Measurements from ENCODE around the gene HSD17B11. TPM values are rescaled to one million over a fixed set of nuclear protein-coding genes. Genes with fewer than 3 reads are reported as not detected.
"Not testable (repeated sequence)": the region's sequence is repeated elsewhere in the genome, so short reads cannot be mapped to it uniquely, and the experiment has no call there.

Gene HSD17B11
- total and polyA plus RNA-seq, 2 donors from 2014 or later, result 39.5 to 48.1 TPM

DNA sequence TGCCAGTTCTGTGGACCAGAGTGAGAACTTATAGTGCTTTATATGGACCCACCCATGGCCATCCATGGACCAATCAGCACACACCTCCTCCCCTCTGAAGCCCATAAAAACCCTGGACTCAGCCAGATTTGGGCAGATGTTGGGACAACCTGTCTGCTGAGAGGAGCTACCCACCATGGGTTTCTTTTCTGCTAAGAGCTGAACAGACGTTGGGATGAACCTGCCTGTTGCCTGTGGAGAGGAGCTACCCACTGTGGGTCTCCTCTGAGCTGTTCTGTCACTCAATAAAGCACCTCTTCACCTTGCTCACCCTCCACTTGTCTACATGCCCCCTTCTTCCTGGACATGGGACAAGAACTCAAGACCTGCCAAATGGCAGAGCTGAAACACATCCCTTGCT is 9.0 kb upstream of the HSD17B11 start:
- Histone ChIP-seq H3K36me3 (ENCODE audit: control insufficient read depth in 2 of 3, insufficient read depth in 3 of 3, low read length in 3 of 3) (no peaks in the 10 kb centered on the region), H3K27ac (ENCODE audit: low read depth in 2 of 2, low read length in 2 of 2) (no peak overlapping the region), H3K27me3 (ENCODE audit: control insufficient read depth, insufficient read depth, low read length) (no peaks in the 10 kb centered on the region), H3K4me1 (ENCODE audit: control insufficient read depth in 2 of 3, insufficient read depth in 2 of 3, low read depth in 1 of 3, low read length in 3 of 3) (no peaks in the 10 kb centered on the region), H3K9me3 (ENCODE audit: control insufficient read depth in 2 of 3, insufficient read depth in 1 of 3, low read length in 3 of 3) (no peaks in the 10 kb centered on the region), H3K4me3 (ENCODE audit: low read length in 3 of 3) (no peak overlapping the region), H3K9ac (ENCODE audit: low read length in 3 of 3) (no peak overlapping the region)
- intact Hi-C loops (cut with DNase I), result no loop called here
- DNase-seq (no peak), FAIRE-seq (no peak)
- TF ChIP-seq, protein P1, sequence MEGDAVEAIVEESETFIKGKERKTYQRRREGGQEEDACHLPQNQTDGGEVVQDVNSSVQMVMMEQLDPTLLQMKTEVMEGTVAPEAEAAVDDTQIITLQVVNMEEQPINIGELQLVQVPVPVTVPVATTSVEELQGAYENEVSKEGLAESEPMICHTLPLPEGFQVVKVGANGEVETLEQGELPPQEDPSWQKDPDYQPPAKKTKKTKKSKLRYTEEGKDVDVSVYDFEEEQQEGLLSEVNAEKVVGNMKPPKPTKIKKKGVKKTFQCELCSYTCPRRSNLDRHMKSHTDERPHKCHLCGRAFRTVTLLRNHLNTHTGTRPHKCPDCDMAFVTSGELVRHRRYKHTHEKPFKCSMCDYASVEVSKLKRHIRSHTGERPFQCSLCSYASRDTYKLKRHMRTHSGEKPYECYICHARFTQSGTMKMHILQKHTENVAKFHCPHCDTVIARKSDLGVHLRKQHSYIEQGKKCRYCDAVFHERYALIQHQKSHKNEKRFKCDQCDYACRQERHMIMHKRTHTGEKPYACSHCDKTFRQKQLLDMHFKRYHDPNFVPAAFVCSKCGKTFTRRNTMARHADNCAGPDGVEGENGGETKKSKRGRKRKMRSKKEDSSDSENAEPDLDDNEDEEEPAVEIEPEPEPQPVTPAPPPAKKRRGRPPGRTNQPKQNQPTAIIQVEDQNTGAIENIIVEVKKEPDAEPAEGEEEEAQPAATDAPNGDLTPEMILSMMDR (IDR thresholded peaks at IDR 0.05; ENCODE audit: borderline replicate concordance, extremely low read depth, insufficient read depth), result no peak

GRCh38 chr4:87399148-87399547 is 8.2 kb upstream of the HSD17B11 start:
- intact Hi-C loops (cut with DNase I), result no loop called here
- H3K36me3 ChIP-seq (ENCODE audit: control insufficient read depth in 2 of 3, insufficient read depth in 3 of 3, low read length in 3 of 3), result no peaks in the 10 kb centered on the region
- TF ChIP-seq, protein P1 (IDR thresholded peaks at IDR 0.05; ENCODE audit: borderline replicate concordance, extremely low read depth, insufficient read depth), result no peak
- H3K4me1 ChIP-seq (ENCODE audit: control insufficient read depth in 2 of 3, insufficient read depth in 2 of 3, low read depth in 1 of 3, low read length in 3 of 3), result no peaks in the 10 kb centered on the region
- H3K27ac ChIP-seq (ENCODE audit: low read depth in 2 of 2, low read length in 2 of 2), result no peak overlapping the region
- no peaks in the 10 kb centered on the region for H3K27me3 ChIP-seq (ENCODE audit: control insufficient read depth, insufficient read depth, low read length)
- no peak overlapping the region for H3K4me3 ChIP-seq (ENCODE audit: low read length in 3 of 3)
- no peak for FAIRE-seq
- no peak for DNase-seq
- no peaks in the 10 kb centered on the region for H3K9me3 ChIP-seq (ENCODE audit: control insufficient read depth in 2 of 3, insufficient read depth in 1 of 3, low read length in 3 of 3)
- no peak overlapping the region for H3K9ac ChIP-seq (ENCODE audit: low read length in 3 of 3)

DNA sequence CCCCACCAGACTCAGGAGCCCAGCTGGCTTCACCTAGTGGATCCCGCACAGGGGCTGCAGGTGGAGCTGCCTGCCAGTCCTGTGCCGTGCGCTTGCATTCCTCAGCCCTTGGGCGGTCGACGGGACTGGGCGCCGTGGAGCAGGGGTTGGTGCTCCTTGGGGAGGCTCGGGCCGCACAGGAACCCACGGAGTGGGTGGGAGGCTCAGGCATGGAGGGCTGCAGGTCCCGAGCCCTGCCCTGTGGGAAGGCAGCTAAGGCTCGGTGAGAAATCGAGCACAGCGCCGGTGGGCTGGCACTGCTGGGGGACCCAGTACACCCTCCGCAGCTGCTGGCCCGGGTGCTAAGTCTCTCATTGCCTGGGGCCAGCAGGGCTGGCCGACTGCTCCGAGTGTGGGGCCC is 4.9 kb upstream of the HSD17B11 start:
- intact Hi-C loops (cut with DNase I); FAIRE-seq; H3K9ac ChIP-seq (ENCODE audit: low read length in 3 of 3): not testable (repeated sequence)

GRCh38 chr4:87395073-87395472 is 4.1 kb upstream of the HSD17B11 start:
- H3K4me3 ChIP-seq (ENCODE audit: low read length in 3 of 3); DNase-seq; H3K4me1 ChIP-seq (ENCODE audit: control insufficient read depth in 2 of 3, insufficient read depth in 2 of 3, low read depth in 1 of 3, low read length in 3 of 3); intact Hi-C loops (cut with DNase I); H3K27me3 ChIP-seq (ENCODE audit: control insufficient read depth, insufficient read depth, low read length); H3K9ac ChIP-seq (ENCODE audit: low read length in 3 of 3); FAIRE-seq; H3K36me3 ChIP-seq (ENCODE audit: control insufficient read depth in 2 of 3, insufficient read depth in 3 of 3, low read length in 3 of 3); H3K27ac ChIP-seq (ENCODE audit: low read depth in 2 of 2, low read length in 2 of 2); H3K9me3 ChIP-seq (ENCODE audit: control insufficient read depth in 2 of 3, insufficient read depth in 1 of 3, low read length in 3 of 3): not testable (repeated sequence)

More for the DNA sequence above, 4.9 kb upstream of the HSD17B11 start:
- not testable (repeated sequence) for H3K27me3 ChIP-seq (ENCODE audit: control insufficient read depth, insufficient read depth, low read length); DNase-seq; H3K36me3 ChIP-seq (ENCODE audit: control insufficient read depth in 2 of 3, insufficient read depth in 3 of 3, low read length in 3 of 3); H3K9me3 ChIP-seq (ENCODE audit: control insufficient read depth in 2 of 3, insufficient read depth in 1 of 3, low read length in 3 of 3); H3K4me1 ChIP-seq (ENCODE audit: control insufficient read depth in 2 of 3, insufficient read depth in 2 of 3, low read depth in 1 of 3, low read length in 3 of 3); H3K27ac ChIP-seq (ENCODE audit: low read depth in 2 of 2, low read length in 2 of 2); H3K4me3 ChIP-seq (ENCODE audit: low read length in 3 of 3)

DNA sequence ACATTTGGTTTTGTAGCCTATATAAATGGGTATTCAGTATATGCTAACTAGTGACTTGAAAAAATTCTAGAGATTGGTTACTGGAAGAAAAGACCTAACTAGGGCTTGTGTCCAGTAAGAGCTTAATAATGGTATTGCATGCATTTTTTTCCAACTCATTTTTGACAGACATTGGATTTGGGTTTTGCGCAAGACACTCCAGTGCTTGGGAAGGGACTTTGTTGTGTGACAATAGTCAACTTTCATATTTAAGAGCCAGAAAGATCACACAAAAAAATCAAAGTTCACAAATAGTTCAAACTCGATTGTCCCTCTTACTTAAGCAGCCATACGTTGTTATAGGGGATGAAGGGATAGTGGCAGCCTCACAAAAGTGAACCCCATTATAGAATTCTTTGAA is 1.2 kb upstream of the HSD17B11 start:
- peaks cover 0 to 5% (median 3%) of the 10 kb centered on the region in 3 donors for H3K4me1 ChIP-seq (ENCODE audit: control insufficient read depth in 2 of 3, insufficient read depth in 2 of 3, low read depth in 1 of 3, low read length in 3 of 3)
- peak overlapping the region in 1 of 3 donors; percentile 77 for H3K9ac ChIP-seq (ENCODE audit: low read length in 3 of 3)
- DNase-seq (no peak), FAIRE-seq (no peak)
- intact Hi-C loops (cut with DNase I), result no loop called here
- H3K36me3 ChIP-seq (ENCODE audit: control insufficient read depth in 2 of 3, insufficient read depth in 3 of 3, low read length in 3 of 3), result no peaks in the 10 kb centered on the region
- no peak overlapping the region for H3K27ac ChIP-seq (ENCODE audit: low read depth in 2 of 2, low read length in 2 of 2)
- H3K27me3 ChIP-seq (ENCODE audit: control insufficient read depth, insufficient read depth, low read length), result no peaks in the 10 kb centered on the region
- H3K9me3 ChIP-seq (ENCODE audit: control insufficient read depth in 2 of 3, insufficient read depth in 1 of 3, low read length in 3 of 3), result peaks cover 0 to 5% (median 0%) of the 10 kb centered on the region in 3 donors
- H3K4me3 ChIP-seq (ENCODE audit: low read length in 3 of 3), result no peak overlapping the region
- TF ChIP-seq, protein P1 (IDR thresholded peaks at IDR 0.05; ENCODE audit: borderline replicate concordance, extremely low read depth, insufficient read depth), result no peak

Data from kidney (tissue), 14 donors.